GM18505 (cell line): ENCODE measurements around the gene USP3.

ENCODE experiments used
- ATAC-seq: cut with Tn5 transposase; IDR thresholded peaks from one replicate; pipeline ENCODE4 v1.9.1; 2021; ENCODE audit not compliant: unreplicated experiment
- POLR2A ChIP-seq: IDR thresholded peaks from 4 replicates; pipeline ENCODE4 v1.6.1; 2011; ENCODE audit warnings: borderline replicate concordance; ENCODE audit not compliant: insufficient read depth, insufficient read length; ENCODE audit errors: extremely low read depth

The USP3 gene

DNA sequence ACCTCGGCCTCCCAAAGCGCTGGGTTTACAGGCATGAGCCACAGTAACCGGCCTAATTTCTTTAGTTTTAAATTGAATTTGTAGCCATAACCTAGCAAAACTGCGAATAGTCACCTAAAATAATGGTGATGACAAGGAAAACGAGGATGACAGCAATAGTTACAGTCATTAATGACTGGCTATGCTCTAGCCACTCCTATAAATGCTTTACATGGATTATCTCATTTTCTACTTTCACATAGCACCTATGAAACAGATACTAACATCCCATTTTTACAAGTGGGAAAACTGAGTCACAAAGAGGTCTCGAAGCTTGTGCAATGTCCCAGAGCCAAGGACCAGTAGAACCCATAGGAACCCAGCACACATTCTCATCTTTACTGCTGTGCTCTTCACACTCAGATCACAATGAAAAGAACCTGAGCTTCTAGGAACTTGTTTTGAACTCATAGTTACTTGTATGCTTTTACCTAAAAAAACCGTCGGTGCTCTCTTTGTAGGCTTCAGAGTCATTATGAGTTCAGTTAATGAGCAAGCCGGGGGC, 132.2 kb downstream of the USP3 start:
- TF ChIP-seq POLR2A, result no peak
- ATAC-seq, result no peak

DNA sequence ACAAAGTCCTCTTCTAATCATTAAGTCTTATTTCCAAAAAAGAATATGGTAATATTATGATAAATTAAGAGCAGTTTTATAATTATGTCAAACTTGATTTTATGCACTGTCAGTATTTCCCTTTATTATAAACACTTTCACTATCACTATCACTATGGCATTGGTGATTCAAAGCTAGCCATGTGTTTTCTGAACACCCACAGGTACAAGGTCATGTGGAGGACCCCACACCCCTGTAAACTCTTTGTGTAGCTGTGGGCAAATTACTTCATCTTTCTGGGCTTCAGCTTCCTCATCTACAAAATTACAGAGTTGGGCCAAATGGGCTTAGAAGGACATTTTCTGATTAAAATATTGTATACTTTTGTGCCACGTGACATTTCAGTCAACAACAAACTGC, 134.4 kb downstream of the USP3 start:
- TF ChIP-seq POLR2A, result no peak
- no peak for ATAC-seq

DNA sequence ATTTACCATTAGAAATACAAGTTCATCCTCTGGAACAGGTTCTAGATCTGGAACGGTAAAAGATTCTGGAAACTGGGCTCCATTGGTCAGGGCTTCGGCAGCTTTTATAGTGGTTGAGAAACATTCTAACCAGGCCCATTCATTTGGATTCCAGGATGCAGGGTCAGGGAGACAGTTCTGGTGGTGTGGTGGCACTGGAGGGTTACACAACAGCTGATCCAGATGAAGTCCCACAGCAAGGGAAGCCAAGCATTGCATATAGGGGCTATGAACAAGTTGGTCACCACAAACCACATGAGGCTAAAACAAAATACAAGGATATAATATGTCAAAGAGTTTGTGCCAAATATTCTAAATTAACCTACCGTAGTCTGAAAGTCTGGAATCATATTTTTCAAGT, 135.8 kb downstream of the USP3 start:
- no peak for TF ChIP-seq POLR2A
- no peak for ATAC-seq
